T-cell (primary cell): ENCODE measurements around the gene TLE1. TPM values are rescaled to one million over a fixed set of nuclear protein-coding genes. Genes with fewer than 3 reads are reported as not detected.
"Not testable (repeated sequence)": the region's sequence is repeated elsewhere in the genome, so short reads cannot be mapped to it uniquely, and the experiment has no call there.

Source experiments
- ATAC-seq, 4 experiments: fragments of 200-7000 bp in 3 of 4; fragments of 150-1000 bp in 1 of 4; cut with Tn5 transposase; replicated peaks in 1 of 4; 1 replicate in 3 of 4; 2 replicates in 1 of 4; pipeline ENCODE4 v1.10.0; 2021; ENCODE audit warnings: moderate library complexity in 3 of 4, mild to moderate bottlenecking in 2 of 4, moderate number of reproducible peaks in 1 of 4
- CTCF ChIA-PET, 2 donors: fragments of 300-600 bp; sonication (Branson Sonifier 250); formaldehyde crosslinking; loops; one replicate each; lab custom pipeline; 2022; ENCODE audit warnings: antibody characterized with exemption in 2 of 2; lab: Charles Lee
- POLR2A ChIA-PET, 2 donors: fragments of 300-600 bp; sonication (Branson Sonifier 250); formaldehyde crosslinking; loops; one replicate each; lab custom pipeline; 2022; ENCODE audit warnings: antibody characterized with exemption in 2 of 2; lab: Charles Lee
- DNase-seq, 35 experiments: peaks; one replicate each; pipeline versions ENCODE4 v3.0.0 to v3.0.0-alpha.2; 2013 to 2023
- H3K27ac ChIP-seq: one replicate; pipeline ENCODE4 v1.5.1; 2013; ENCODE audit warnings: low read length
- H3K27me3 ChIP-seq, 2 experiments: replicated peaks in 1 of 2; 1 replicate in 1 of 2; 2 replicates in 1 of 2; pipeline versions ENCODE4 v1.6.1 to v1.7.0; 2013; ENCODE audit warnings: low read length in 1 of 2, mixed read lengths in 1 of 2; ENCODE audit not compliant: control insufficient read depth in 2 of 2, insufficient read depth in 2 of 2; ENCODE audit errors: extremely low read depth in 1 of 2
- H3K36me3 ChIP-seq, 2 donors: 1 replicate in 1 of 2; 2 replicates in 1 of 2; pipeline versions ENCODE4 v1.6.1 to v1.7.0; 2013; ENCODE audit warnings: low read length in 1 of 2; ENCODE audit not compliant: control insufficient read depth in 2 of 2, insufficient read depth in 1 of 2; ENCODE audit errors: extremely low read depth in 1 of 2
- H3K4me1 ChIP-seq, 2 experiments: 1 replicate in 1 of 2; 2 replicates in 1 of 2; pipeline versions ENCODE4 v1.6.1 to v1.7.0; 2013; ENCODE audit warnings: low read length in 2 of 2, mixed read lengths in 1 of 2; ENCODE audit not compliant: insufficient read depth in 2 of 2, control insufficient read depth in 1 of 2; ENCODE audit errors: extremely low read depth in 1 of 2
- H3K4me3 ChIP-seq, 2 donors: 1 replicate in 1 of 2; 2 replicates in 1 of 2; pipeline versions ENCODE4 v1.5.1 to v1.7.0; 2013; ENCODE audit warnings: mild to moderate bottlenecking in 2 of 2, low read length in 1 of 2, moderate library complexity in 1 of 2; ENCODE audit not compliant: control insufficient read depth in 1 of 2; ENCODE audit errors: extremely low read depth in 1 of 2
- H3K9me3 ChIP-seq: 2 replicates; pipeline ENCODE4 v1.7.0; 2013
- H3K27ac Mint-ChIP-seq, 2 donors: one replicate each; pipeline ENCODE4 v1.8.0; 2020 to 2021; ENCODE audit warnings: mild to moderate bottlenecking in 2 of 2, mixed read lengths in 2 of 2
- H3K27me3 Mint-ChIP-seq, 2 donors: one replicate each; pipeline ENCODE4 v1.8.0; 2021 to 2022; ENCODE audit warnings: mixed read lengths in 2 of 2
- H3K36me3 Mint-ChIP-seq: one replicate; pipeline ENCODE4 v1.8.0; 2021; ENCODE audit warnings: mixed read lengths
- H3K4me1 Mint-ChIP-seq, 3 donors: one replicate each; pipeline ENCODE4 v1.8.0; 2020 to 2022; ENCODE audit warnings: mixed read lengths in 3 of 3, mild to moderate bottlenecking in 1 of 3
- H3K4me3 Mint-ChIP-seq, 3 donors: one replicate each; pipeline ENCODE4 v1.8.0; 2020 to 2022; ENCODE audit warnings: mild to moderate bottlenecking in 3 of 3, mixed read lengths in 3 of 3, moderate library complexity in 3 of 3
- H3K9me3 Mint-ChIP-seq, 3 donors: one replicate each; pipeline ENCODE4 v1.8.0; 2020 to 2022; ENCODE audit warnings: mixed read lengths in 3 of 3
- WGBS: methylation state at CpG from one replicate; pipeline ENCODE4 v1.1.5; 2013; ENCODE audit warnings: missing lambda C conversion rate; ENCODE audit not compliant: insufficient coverage; 5-methylcytosine and 5-hydroxymethylcytosine counted together
- total RNA-seq, 35 experiments: library from RNA in 6 of 35; stranded (reverse) in 6 of 35; fragments of 120-200 nt in 1 of 35; gene quantifications; one replicate each; pipeline versions ENCODE4 v1.2.1 to v1.2.4 and lab custom pipeline; 2013 to 2026

TLE1 gene
- total RNA-seq, 5 donors from 2014 or later (not counting 1 experiment from before 2014, with no cell fraction given) = 1.3 to 3.5 (median 2.8) TPM

- Mint-ChIP-seq H3K27me3 (no peaks in the 10 kb centered on the region), H3K9me3 (peaks cover 0 to 2% (median 0%) of the 10 kb centered on the region in 3 donors), H3K4me1 (peaks cover 0 to 6% (median 5%) of the 10 kb centered on the region in 3 donors), H3K4me3 (no peak overlapping the region), H3K36me3 (no peaks in the 10 kb centered on the region), H3K27ac (no peak overlapping the region)
- ATAC-seq (no peak), DNase-seq (no peak)
- ChIA-PET CTCF (no interaction called here), POLR2A (no interaction called here)
- peaks cover 2 to 6% of the 10 kb centered on the region in 2 experiments for H3K4me1 ChIP-seq
- H3K4me3 ChIP-seq = no peak overlapping the region
- no peaks in the 10 kb centered on the region for H3K27me3 ChIP-seq
- no peaks in the 10 kb centered on the region for H3K36me3 ChIP-seq
- H3K27ac ChIP-seq = no peak overlapping the region
- WGBS = 63% methylated on average over 4 of the region's 4 CpGs
- no peaks in the 10 kb centered on the region for H3K9me3 ChIP-seq
Measured at GRCh38 chr9:81608289-81608657, 81.1 kb downstream of the TLE1 start.

DNA sequence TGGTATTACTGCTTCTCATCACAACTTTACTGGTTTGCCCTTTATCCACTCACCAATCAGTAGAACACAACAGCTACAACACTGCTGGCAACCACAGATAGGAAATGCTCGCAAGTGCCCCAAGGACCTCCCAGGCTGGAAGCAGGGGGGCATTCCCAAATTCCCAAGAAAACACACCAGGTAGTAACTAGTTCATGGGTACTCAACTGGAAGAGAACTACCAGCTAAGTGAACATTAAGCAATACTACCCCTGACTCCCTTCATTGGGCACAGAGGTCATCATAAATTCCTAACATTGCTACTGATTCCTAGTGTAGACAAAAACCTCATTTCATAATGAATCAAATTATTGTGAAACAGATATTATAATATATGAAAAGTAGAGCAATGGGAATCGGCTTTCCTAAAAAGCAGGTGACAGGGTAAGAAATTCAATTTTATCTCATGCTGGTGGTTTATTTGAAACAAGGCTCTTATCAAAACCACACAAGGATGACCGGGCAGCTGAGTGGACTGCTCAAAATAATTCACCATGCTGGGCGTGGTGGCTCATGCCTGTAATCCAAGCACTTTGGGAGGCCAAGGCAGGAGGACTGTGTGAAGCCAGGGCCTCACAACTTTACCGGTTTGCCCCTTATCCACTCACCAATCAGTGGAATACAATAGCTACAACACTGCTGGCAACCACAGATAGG is 81.6 kb downstream of the TLE1 start:
- Histone ChIP-seq H3K36me3 (no peaks in the 10 kb centered on the region), H3K4me3 (no peak overlapping the region), H3K4me1 (peaks cover 2 to 6% of the 10 kb centered on the region in 2 experiments), H3K9me3 (no peaks in the 10 kb centered on the region), H3K27me3 (no peaks in the 10 kb centered on the region), H3K27ac (no peak overlapping the region)
- no peaks in the 10 kb centered on the region for H3K36me3 Mint-ChIP-seq
- peaks cover 0 to 6% (median 5%) of the 10 kb centered on the region in 3 donors for H3K4me1 Mint-ChIP-seq
- H3K9me3 Mint-ChIP-seq = peaks cover 0 to 2% (median 0%) of the 10 kb centered on the region in 3 donors
- ATAC-seq (no peak), DNase-seq (no peak)
- H3K4me3 Mint-ChIP-seq = no peak overlapping the region
- 86% methylated on average over 2 of the region's 5 CpGs for WGBS
- no peaks in the 10 kb centered on the region for H3K27me3 Mint-ChIP-seq
- no peak overlapping the region for H3K27ac Mint-ChIP-seq
- CTCF ChIA-PET = no interaction called here
- POLR2A ChIA-PET = no interaction called here

- POLR2A ChIA-PET, H3K27me3 ChIP-seq, H3K27ac Mint-ChIP-seq, H3K27ac ChIP-seq, H3K9me3 ChIP-seq, DNase-seq, H3K4me1 ChIP-seq, H3K36me3 ChIP-seq, H3K36me3 Mint-ChIP-seq, CTCF ChIA-PET, H3K9me3 Mint-ChIP-seq, ATAC-seq, H3K4me3 ChIP-seq, H3K4me3 Mint-ChIP-seq, H3K4me1 Mint-ChIP-seq, H3K27me3 Mint-ChIP-seq: not testable (repeated sequence)
Measured at GRCh38 chr9:81606261-81606660, 83.1 kb downstream of the TLE1 start.

DNA sequence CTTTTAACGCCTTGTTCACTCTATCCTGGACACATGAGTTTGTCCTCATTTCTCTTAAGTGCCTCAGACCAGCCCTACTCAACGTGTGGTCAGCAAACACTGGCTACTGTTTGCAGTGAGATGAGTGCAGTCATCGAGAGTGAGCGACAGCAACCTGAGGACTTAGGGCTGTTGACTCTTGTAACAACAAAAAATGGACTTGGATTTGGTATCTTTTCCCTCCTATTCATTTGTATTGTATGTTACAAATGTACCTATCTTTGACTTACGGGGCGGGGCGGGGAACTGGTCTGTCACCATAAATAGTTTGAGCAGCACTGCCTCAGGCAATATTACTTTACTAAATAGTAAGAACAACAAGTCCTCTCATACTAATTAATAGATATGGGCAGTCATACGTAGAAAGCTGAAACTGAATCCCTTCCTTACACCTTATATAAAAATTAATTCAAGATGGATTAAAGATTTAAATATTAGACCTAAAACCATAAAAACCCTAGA is 84.1 kb downstream of the TLE1 start:
- peaks cover 0 to 4% (median 3%) of the 10 kb centered on the region in 3 donors for H3K4me1 Mint-ChIP-seq
- WGBS = no CpG with 5 or more reads among the region's 8 CpGs
- no peak overlapping the region for H3K27ac Mint-ChIP-seq
- no peak overlapping the region for H3K4me3 ChIP-seq
- H3K4me3 Mint-ChIP-seq = no peak overlapping the region
- DNase-seq (no peak), ATAC-seq (no peak)
- no peaks in the 10 kb centered on the region for H3K36me3 ChIP-seq
- no peaks in the 10 kb centered on the region for H3K27me3 ChIP-seq
- H3K4me1 ChIP-seq = peaks cover 2% of the 10 kb centered on the region in 2 experiments
- H3K27ac ChIP-seq = no peak overlapping the region
- H3K36me3 Mint-ChIP-seq = no peaks in the 10 kb centered on the region
- ChIA-PET POLR2A (no interaction called here), CTCF (interaction anchor here in 1 of 2 donors (0.6 kb wide), 1 partner anchor 77 kb away, joined by 3 read pairs; no protein-coding TSS in a partner anchor)
- H3K27me3 Mint-ChIP-seq = no peaks in the 10 kb centered on the region
- H3K9me3 Mint-ChIP-seq = peaks cover 0 to 2% (median 0%) of the 10 kb centered on the region in 3 donors
- no peaks in the 10 kb centered on the region for H3K9me3 ChIP-seq

DNA sequence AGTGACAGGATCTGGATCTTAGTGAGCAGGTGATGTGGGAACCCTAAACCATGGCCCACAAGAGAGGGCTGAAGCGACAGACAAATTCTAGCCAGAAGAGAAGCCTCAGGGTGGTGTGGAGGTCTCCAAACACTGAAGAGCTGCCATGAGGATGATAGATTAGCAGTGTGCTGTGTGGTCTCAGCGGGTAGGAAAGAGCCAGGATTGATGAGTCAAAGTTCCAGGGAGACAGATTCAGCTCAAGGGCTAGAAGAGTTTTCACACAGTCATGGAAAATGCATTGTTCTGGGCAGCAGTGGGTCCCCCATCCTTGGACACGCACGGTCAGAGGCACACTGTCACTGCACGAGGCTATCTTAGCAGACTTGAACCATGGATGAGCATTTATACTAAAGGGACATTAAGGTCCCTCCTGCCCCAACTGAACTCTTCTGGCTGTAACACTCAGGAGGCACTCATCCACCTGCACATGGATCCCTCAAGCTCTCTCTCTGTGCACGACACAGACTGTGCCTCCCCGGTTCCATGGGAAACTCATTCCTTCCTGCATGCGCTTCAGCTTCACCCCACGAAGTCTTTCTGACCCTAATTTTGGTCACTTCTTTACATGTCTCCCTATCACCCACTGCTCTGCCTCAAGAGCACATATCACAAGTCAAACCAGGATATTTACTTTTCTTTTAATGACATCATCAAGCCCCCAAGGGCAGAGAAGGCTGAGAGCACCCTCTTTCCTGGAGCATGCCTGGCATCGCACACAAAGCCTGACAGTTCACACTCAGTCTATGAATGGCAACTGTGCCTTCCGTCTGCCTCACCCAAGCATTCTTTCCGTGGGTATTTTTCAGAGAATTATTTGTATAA is 84.8 kb downstream of the TLE1 start:
- Mint-ChIP-seq H3K27ac (no peak overlapping the region), H3K9me3 (peaks cover 0 to 2% (median 0%) of the 10 kb centered on the region in 3 donors), H3K4me1 (no peaks in the 10 kb centered on the region), H3K4me3 (no peak overlapping the region), H3K36me3 (no peaks in the 10 kb centered on the region), H3K27me3 (no peaks in the 10 kb centered on the region)
- Histone ChIP-seq H3K27ac (no peak overlapping the region), H3K4me1 (no peaks in the 10 kb centered on the region), H3K36me3 (no peaks in the 10 kb centered on the region), H3K27me3 (no peaks in the 10 kb centered on the region), H3K9me3 (no peaks in the 10 kb centered on the region), H3K4me3 (no peak overlapping the region)
- ChIA-PET CTCF (interaction anchor here in 1 of 2 donors (0.6 kb wide), 1 partner anchor 77 kb away, joined by 3 read pairs; no protein-coding TSS in a partner anchor), POLR2A (no interaction called here)
- DNase-seq = no peak
- no peak for ATAC-seq
- 86% methylated on average over 12 of the region's 12 CpGs for WGBS

- Histone ChIP-seq H3K4me3 (no peak overlapping the region), H3K9me3 (no peaks in the 10 kb centered on the region), H3K27ac (no peak overlapping the region), H3K4me1 (no peaks in the 10 kb centered on the region), H3K36me3 (no peaks in the 10 kb centered on the region), H3K27me3 (no peaks in the 10 kb centered on the region)
- H3K27me3 Mint-ChIP-seq = peaks cover 0 to 5% of the 10 kb centered on the region in 2 donors
- no peak overlapping the region for H3K27ac Mint-ChIP-seq
- H3K9me3 Mint-ChIP-seq = peaks cover 0 to 2% (median 0%) of the 10 kb centered on the region in 3 donors
- no peak for DNase-seq
- peaks cover 0 to 4% (median 0%) of the 10 kb centered on the region in 3 donors for H3K4me1 Mint-ChIP-seq
- ChIA-PET POLR2A (interaction anchor here in 1 of 2 donors (0.6 kb wide), 1 partner anchor 232 kb away, joined by 17 read pairs; no protein-coding TSS in a partner anchor), CTCF (no interaction called here)
- no peaks in the 10 kb centered on the region for H3K36me3 Mint-ChIP-seq
- 68% methylated on average over 2 of the region's 6 CpGs for WGBS
- H3K4me3 Mint-ChIP-seq = no peak overlapping the region
- no peak for ATAC-seq
Measured at GRCh38 chr9:81602887-81603680, 86.3 kb downstream of the TLE1 start.
